Effector memory CD4-positive, alpha-beta T cell (primary cell): ENCODE data around the gene RAB4A.

Experiments used
- DNase-seq, 3 donors: peaks; one replicate each; pipeline ENCODE4 v3.0.0-alpha.2; 2020
- H3K27ac ChIP-seq: 2 replicates; pipeline ENCODE4 v1.7.0; 2013; ENCODE audit warnings: mild to moderate bottlenecking, low read length, moderate library complexity; ENCODE audit not compliant: insufficient read depth, poor library complexity, severe bottlenecking
- H3K27me3 ChIP-seq: replicated peaks from 2 replicates; pipeline ENCODE4 v1.7.0; 2013; ENCODE audit warnings: mild to moderate bottlenecking, low read length; ENCODE audit not compliant: insufficient read depth, control insufficient read depth, poor library complexity, severe bottlenecking
- H3K36me3 ChIP-seq: 2 replicates; pipeline ENCODE4 v1.7.0; 2013; ENCODE audit warnings: mild to moderate bottlenecking, low read length, moderate library complexity; ENCODE audit not compliant: control insufficient read depth, insufficient read depth
- H3K4me1 ChIP-seq: 2 replicates; pipeline ENCODE4 v1.7.0; 2013; ENCODE audit warnings: low read length, mild to moderate bottlenecking; ENCODE audit not compliant: control insufficient read depth, insufficient read depth, poor library complexity, severe bottlenecking
- H3K4me3 ChIP-seq: 2 replicates; pipeline ENCODE4 v1.7.0; 2013; ENCODE audit warnings: low read length, low read depth, mild to moderate bottlenecking; ENCODE audit not compliant: insufficient read depth, poor library complexity, severe bottlenecking
- H3K9me3 ChIP-seq: 2 replicates; pipeline ENCODE4 v1.7.0; 2013; ENCODE audit warnings: mild to moderate bottlenecking, low read length, moderate library complexity; ENCODE audit not compliant: control insufficient read depth

The RAB4A gene

GRCh38 chr1:229342656-229343569 is 72.0 kb downstream of the RAB4A start, which contains the start of gene CCSAP:
CCSAP (minus strand) TSS chr1:229343047; CDS start chr1:229342465, 582 bp downstream.
- peak in 2 of 3 donors; percentile 49 to 76 for DNase-seq
- Histone ChIP-seq H3K27me3 (no peaks in the 10 kb centered on the region), H3K4me1 (peaks cover 8% of the 10 kb centered on the region), H3K9me3 (no peaks in the 10 kb centered on the region), H3K4me3 (peak within 1 kb of the TSS; percentile 74), H3K27ac (peak within 1 kb of the TSS; percentile 87), H3K36me3 (no peaks in the 10 kb centered on the region)

- H3K27me3 ChIP-seq = no peaks in the 10 kb centered on the region
- no peak overlapping the region for H3K27ac ChIP-seq
- H3K36me3 ChIP-seq = no peaks in the 10 kb centered on the region
- H3K4me1 ChIP-seq = peaks cover 8% of the 10 kb centered on the region
- H3K4me3 ChIP-seq = no peak overlapping the region
- DNase-seq = no peak
- H3K9me3 ChIP-seq = no peaks in the 10 kb centered on the region
These were observed 73.2 kb downstream of the RAB4A start for GRCh38 chr1:229344139-229344538.

GRCh38 chr1:229344937-229345684 is 74.2 kb downstream of the RAB4A start:
- no peak overlapping the region for H3K4me3 ChIP-seq
- H3K36me3 ChIP-seq = no peaks in the 10 kb centered on the region
- no peaks in the 10 kb centered on the region for H3K27me3 ChIP-seq
- no peak for DNase-seq
- no peak overlapping the region for H3K27ac ChIP-seq
- no peaks in the 10 kb centered on the region for H3K9me3 ChIP-seq
- H3K4me1 ChIP-seq = peaks cover 8% of the 10 kb centered on the region

- no peaks in the 10 kb centered on the region for H3K9me3 ChIP-seq
- no peak overlapping the region for H3K4me3 ChIP-seq
- no peaks in the 10 kb centered on the region for H3K27me3 ChIP-seq
- no peaks in the 10 kb centered on the region for H3K36me3 ChIP-seq
- H3K4me1 ChIP-seq = peaks cover 4% of the 10 kb centered on the region
- no peak for DNase-seq
- H3K27ac ChIP-seq = no peak overlapping the region
These were observed 76.6 kb downstream of the RAB4A start for GRCh38 chr1:229347528-229347927.

- Histone ChIP-seq H3K4me3 (no peak overlapping the region), H3K27ac (no peak overlapping the region), H3K36me3 (no peaks in the 10 kb centered on the region), H3K27me3 (no peaks in the 10 kb centered on the region), H3K4me1 (no peaks in the 10 kb centered on the region), H3K9me3 (no peaks in the 10 kb centered on the region)
- DNase-seq = no peak
These were observed 78.8 kb downstream of the RAB4A start for GRCh38 chr1:229349463-229350385.

DNA sequence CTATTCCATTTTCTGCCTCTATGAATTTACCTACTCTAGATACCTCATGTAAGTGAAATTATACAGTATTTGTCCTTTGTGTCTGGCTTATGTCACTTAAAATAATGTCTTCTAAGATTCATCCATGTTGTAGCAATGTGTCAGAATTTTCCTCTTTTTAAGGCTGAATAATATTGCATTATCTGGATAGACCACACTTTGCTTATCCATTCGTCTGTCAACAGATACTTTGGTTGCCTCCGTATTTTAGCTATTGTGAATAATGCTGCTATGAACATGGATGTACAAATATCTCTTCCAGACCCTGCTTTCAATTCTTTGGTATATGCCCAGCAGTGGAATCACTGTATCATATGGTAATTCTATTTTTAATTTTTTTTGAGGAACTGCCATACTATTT is 82.1 kb downstream of the RAB4A start:
- peaks cover 3% of the 10 kb centered on the region for H3K9me3 ChIP-seq
- H3K27ac ChIP-seq = no peak overlapping the region
- no peaks in the 10 kb centered on the region for H3K4me1 ChIP-seq
- no peaks in the 10 kb centered on the region for H3K36me3 ChIP-seq
- DNase-seq = no peak
- H3K27me3 ChIP-seq = no peaks in the 10 kb centered on the region
- no peak overlapping the region for H3K4me3 ChIP-seq

DNA sequence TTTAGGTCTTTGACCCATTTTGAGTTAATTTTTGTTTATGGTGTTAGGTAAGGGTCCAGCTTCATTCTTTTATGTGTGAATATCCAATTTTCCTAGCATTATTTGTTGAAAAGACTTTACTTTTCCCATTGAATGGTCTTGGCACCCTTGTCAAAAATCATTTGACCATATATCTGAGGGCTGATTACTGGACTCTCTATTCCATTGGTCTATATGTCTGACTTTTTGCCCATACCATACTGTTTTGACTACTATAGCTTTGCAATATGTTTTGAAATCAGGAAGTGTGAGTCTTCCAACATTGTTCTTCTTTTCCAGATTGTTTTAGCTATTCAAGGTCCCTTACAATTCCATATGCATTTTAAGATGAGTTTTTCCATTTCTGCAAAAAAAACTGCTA is 83.3 kb downstream of the RAB4A start:
- H3K9me3 ChIP-seq = peaks cover 3% of the 10 kb centered on the region
- no peak overlapping the region for H3K4me3 ChIP-seq
- H3K36me3 ChIP-seq = no peaks in the 10 kb centered on the region
- H3K27me3 ChIP-seq = no peaks in the 10 kb centered on the region
- no peak for DNase-seq
- H3K27ac ChIP-seq = no peak overlapping the region
- no peaks in the 10 kb centered on the region for H3K4me1 ChIP-seq
